UCSD-AML1 (cell line): ENCODE results near the gene CORO2B.

ENCODE experiments used
- DNase-seq: peaks from one replicate; lab custom pipeline; 2025; ENCODE audit not compliant: unreplicated experiment; lab: John Stamatoyannopoulos, UW

CORO2B gene

DNA sequence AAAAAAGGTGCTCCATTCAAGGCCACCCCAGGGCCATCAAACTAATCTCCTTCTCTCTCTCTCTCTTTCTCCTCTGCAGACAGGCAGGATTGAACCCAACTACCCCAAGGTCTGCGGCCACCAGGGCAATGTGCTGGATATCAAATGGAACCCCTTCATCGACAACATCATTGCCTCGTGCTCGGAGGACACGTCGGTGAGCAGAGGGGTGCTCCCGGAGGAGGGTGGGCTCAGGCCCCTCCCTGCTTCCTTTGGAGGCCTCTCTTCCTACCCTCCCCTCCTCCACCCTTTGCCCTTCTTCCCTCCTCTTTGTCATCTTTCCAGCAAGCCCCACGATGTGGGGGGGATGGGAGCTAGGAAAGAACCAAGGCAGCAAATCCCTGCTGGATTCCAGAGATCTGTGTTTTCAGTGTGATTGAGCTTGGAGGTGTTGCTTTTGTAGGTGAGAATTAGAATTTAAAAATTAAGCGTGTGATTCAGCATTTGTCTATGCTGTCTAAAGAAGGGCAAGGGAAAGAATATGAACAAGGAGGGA, 116.3 kb downstream of the CORO2B start:
- no peak for DNase-seq

DNA sequence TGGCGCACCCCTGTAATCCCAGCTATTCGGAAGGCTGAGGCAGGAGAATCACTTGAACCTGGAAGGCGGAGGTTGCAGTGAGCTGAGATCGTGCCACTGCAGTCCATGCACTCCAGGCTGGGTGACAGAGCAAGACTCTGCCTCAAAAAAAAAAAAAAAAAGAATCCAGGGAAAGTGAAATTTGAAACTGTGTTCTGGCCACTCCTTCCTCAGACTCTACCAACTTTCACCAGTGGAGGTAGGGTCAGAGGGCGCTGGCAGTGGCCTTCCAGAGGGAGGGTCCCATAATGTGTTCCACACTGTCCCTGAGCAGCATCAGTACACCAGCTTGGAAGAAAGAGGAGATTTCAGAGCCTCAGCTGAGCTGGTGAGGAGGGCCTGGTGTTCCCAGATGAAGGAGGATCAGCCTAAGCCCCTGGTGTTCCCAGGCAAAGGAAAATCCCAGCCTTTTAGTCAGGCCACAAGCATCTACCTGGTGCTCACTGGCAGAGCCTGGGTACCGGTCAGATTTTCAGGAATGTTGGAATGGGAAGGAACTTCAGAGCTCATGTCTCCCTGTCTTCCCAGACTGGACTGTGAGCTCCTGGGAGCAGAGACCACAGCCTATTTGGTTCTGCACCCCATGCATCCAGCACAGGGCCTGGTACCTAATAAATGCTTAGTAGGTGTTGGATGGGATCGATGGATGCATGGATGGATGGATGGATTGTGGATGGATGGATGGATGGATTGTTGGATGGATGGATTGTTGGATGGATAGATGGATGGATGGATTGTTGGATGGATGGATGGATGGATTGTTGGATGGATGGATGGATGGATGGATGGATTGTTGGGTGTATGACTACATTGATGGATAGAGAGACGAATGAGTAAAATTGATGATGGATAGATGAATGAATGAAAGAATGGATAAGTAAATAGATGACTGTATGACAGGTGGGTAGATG, 117.9 kb downstream of the CORO2B start:
- no peak for DNase-seq

DNA sequence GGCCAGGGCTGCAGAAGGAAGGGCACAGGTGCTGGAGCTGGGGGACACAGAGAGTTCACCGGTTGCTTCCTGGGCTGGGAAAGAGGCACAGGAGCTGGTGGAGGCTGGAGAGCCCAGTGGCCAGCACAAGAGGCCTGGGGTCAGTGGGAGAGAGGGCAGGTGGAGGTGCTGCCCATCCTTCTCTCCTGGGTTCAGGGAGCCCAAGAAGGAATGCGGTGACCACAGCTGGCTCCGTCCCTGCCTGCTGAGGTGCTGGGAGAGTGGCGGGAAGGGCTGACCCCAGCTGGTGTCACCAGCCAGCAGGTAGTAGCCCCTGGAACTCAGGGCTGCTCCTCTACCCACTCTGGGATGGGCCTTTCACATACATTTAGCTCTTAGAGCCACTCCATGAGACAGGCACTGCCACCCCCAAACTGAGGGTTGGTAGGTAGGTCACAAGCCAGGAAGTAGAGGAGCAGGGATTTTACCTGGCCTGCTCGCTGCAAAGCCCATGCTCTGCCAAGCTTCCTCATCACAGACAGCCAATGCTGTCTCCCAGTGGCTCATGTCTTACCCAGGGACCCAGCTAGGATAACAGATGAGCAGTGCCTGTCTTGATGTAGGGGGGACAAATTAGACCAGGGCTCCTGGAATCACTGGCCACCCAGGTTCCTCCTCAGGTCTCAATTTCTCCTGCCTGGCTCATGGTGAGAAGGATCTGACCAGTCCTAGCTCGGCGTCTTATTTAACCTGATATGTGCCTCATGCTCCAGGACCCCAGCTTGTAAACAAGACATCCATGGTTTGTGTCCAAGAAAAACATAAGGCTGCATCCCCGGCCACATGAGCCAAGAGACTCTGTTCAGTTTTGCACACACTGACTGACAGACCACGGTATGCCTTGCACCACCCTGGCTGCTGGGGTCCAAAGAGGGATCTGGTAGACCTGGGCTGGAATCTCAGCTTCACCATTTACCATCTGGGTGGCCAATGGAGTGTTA, 119.2 kb downstream of the CORO2B start:
- DNase-seq: no peak

DNA sequence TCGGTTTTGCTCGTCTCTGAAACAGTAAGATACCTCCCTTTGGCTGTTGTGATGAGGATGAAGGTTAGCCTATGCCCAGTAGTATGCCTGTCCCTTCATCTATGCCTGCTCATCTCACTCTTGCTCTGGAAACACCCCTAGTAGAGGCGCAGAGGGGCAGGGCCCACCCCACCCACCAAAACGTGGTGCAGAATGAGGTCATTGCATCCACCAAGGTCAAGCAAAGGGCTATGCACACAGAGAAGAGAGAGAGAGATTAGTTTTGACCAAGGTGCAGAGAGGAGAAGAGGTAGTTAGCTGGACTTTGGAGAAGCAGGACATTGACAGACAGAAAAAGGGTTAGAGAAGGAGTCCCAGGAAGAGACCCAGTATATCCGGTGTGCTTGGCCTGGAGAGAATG, 119.9 kb downstream of the CORO2B start:
- DNase-seq: no peak

DNA sequence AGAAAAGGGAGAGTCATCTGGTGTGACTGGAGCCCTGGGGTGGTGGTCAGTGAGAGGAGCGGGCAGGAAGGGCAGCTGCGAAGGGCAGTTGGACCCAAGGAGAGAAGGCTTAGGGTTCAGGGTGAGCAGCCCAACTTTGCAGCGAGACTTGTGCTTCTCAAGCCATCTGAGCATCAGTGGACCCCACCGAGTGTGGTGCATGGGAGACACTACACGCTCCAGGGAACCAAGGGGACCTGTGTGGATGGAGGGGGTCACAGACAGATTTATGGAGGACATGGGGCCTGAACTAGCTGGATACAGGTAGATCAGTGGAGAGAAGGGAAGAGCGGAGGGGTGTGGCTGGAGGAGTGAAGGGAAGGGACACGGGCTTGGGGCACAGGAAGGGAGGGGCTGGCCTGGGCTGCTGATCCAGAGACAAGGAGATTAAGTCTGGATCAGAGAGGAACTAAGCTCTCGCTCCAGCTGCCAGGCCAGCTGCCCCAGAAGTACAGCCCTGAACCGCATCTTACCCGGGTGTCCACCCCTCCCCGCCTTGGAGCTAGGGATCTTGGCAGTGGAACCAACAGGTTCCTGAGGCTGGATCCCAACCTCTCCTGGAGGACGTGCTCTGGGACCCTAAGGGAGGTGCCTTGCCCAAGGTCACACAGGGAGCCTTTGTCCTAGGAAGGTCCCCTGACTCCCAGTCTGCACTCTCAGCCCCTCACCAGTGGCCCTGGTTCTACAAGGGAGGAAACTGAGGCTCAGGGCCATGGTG, 120.5 kb downstream of the CORO2B start:
- DNase-seq: no peak

DNA sequence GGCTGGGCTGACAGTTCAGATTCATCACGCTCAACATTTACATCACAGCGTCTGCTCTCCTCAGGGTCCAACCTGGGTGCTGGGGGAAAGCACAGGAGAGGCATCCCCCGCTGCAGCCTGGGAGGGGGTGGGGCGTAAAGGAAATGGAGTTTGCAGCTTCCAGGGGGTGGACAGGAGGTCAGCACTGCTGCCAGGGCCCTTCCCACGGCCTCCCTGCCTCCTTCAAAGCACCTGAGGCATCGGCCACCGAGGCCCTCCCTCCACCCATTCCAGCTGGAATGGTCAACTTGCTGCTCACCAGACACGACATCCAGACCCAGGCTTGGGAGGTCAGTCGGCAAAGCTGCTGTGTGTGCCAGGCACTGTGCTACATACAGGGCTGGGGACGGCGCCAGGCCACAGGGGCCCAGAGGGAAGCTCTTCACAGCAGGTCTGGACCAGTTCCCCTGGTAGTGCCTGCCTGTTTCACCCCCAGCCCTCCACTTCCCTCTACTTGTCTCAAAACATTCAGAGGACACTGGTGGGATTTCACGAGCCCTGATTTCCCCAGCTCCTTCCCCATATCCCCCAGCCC, 121.2 kb downstream of the CORO2B start:
- DNase-seq: no peak

DNA sequence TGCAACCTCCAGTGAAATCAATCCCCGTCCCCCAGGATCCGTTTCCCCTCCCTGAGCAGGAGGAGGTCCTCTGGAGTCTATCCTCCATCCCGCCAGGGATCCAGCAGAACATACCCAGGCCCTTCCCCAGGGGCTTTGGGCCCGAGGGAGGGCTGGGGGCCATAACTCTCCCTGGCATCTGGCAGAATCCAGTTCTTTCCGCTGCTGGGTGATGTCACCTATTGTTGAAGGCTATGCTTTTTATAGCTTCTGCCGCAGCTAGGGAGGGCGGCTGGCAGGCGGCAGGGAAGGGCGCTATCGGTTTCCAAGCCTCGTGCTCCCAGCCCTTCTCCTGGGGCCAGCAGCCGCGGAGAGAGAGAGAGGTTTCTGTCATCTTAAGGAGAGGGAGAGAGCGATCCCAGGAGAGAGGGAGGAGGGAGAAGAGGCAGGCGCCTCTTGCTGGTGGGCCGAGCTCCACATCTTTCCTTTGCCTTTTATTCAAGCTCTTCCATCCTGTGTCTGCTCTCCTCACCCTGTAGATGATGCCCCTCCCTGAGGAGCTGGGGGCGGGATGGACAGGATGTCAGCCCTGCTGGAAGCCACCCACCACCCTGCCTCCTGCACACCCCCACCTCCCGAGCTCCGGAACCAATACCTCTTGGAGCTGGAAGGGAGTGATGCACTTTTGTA, 121.8 kb downstream of the CORO2B start:
- no peak for DNase-seq

DNA sequence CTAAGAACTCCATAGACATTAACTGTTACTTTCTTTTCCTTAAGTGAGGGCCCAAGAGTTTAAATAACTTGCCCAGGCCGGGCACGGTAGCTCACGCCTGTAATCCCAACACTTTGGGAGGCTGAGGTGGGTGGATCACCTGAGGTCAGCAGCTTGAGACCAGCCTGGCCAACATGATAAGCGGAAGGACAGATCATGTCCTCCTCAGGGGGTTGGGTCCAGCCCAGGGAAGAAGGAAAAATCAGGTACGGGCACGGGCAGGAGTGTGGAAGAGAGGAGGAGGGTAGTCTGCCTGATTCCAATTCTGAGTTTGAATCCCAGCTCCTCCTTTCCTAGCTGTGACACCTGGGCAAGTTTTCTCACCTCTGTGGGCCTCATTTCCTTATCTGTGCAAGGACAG, 123.1 kb downstream of the CORO2B start:
- DNase-seq: no peak

DNA sequence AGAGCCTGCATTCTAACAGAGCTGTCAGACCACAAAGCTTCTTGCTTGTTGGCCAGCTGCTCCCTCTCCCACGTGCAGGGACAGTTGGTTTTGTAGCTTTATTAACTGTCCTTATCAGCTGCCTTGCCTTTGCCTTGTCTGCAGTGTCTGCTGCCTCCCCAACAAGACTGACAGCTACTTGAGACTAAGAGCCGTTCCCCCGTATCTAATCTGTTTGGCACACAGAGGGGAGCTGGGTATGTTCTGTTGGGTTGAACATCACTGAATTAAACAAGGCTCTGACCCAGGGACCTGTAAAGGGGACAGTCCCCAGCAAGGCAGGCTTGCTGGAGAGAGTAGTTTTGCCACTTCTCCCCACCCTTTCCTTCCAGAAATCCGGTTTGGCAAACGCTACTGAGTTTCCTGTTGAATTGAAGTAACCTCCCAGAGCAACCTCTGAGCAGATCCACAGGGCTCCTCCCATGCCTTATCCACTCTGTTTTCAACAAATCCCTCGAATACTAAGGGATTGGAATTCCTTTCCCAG, 125.8 kb downstream of the CORO2B start:
- DNase-seq: no peak

DNA sequence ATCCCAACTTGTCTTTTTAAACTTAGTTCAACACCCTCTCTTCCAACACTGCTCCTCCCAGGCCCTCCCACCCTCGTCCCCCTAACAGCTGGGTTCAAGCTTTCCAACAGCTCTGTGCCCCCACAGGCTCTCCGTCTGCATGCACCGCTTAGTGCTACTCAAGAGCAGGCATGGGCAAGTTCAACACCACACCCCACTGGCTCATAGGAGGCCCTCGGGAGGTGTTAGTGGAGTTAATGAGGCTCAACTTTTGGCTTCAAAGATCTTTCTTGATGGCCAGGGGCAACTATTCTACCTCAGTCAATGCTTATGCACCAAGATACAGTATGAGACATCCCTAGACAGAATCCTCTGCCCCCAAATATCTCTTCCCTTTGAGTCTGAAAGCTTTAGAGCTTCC, 127.5 kb downstream of the CORO2B start:
- no peak for DNase-seq

DNA sequence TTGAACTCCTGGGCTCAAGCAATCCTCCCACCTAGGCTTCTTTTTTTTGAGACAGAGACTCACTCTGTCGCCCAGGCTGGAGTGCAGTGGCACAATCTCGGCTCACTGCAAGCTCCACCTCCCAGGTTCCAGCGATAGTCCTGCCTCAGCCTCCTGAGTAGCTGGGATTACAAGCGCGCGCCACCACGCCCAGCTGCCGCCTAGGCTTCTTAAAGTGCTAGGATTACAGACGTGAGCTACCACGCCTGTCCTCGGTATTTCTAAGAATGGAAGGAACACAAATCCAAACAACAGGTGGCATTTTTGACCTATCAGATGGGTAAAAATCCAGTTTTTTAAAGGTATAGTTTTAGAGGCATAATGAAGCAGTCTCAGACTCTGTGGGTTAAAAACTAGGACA, 128.1 kb downstream of the CORO2B start:
- no peak for DNase-seq

DNA sequence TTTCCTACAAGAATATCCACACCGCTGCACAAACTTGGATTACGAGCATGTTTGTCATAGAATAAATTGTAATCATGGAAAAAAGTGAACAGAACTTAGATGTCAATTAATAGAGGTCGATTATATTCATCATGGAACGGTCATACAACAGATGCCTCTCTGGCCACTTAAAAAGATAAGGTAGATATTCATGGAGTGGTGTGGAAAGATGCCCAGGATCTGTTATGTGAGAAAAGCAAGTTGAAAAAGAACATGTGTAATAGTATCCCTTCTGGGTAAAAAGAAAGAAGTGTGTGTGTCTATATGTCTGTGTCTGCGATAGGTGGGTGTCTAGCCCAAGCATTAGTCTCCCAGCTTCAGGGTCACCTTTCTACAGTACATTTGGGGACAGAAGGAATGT, 128.6 kb downstream of the CORO2B start:
- no peak for DNase-seq

DNA sequence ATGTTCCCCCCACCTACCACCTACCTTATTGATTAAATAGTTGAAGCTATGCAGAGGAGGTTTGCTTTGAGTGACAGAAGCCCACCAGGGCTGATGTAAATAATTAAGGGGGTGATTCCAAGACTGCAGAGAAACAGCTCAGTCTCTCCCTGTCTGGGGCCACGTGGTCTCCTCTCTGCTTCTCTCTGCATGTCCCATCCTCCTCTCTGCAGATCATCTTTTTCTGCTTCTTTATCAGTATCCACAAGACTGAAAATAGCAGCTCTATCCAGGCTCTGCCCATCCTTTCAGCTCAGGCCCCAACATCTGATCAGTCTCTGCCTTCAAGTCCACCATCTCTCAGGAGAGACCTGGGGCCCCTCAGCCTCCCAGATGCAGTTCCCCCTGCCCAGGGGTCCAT, 131.1 kb downstream of the CORO2B start:
- DNase-seq: no peak

DNA sequence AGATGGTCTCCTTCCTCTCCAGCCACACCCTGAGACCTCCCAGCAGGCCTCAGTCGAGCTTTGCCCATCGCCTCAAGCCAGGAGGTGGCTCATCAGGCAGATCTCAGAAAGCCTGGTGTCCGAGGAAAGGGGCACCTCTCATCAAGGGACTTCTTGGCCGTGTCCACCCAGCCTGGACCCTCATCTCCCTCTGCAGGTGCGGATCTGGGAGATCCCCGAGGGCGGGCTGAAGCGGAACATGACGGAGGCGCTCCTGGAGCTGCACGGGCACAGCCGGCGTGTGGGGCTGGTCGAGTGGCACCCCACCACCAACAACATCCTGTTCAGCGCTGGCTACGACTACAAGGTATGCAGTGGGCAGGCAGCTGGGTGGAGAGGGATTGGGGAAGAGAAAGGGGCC, 131.7 kb downstream of the CORO2B start:
- DNase-seq: no peak

DNA sequence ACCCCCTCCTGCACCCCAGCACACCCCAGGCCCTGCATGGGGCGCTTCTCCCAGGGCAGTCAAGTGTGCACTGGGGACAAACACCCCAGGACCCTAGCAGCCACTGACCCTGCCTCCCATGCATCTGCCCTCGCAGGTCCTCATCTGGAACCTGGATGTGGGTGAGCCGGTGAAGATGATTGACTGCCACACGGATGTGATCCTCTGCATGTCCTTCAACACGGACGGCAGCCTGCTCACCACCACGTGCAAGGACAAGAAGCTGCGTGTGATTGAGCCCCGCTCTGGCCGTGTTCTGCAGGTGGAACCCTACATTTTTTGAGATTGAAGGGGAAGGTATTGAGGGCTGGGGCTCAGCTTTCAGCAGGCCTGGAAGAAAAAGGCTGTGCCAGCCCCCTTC, 132.6 kb downstream of the CORO2B start:
- DNase-seq: no peak

DNA sequence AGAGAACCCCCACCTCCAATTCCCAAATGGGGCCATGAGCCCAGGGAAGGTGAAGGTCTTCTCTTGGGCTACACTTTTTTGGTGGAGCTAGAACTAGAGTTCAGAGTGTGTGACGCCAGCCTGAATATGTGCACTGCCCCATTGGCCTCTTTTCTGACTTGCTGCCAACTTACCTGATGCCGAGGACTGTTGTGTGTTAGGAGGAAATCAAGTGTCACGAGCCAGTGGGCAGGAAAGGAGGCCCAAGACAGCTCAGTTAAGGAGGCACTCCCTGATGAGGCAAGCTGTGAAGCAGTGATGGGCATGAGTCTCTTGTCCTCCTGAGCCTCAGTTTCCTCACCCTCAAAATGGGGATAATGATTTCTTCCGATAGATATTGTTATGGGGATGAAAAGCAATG, 134.1 kb downstream of the CORO2B start:
- no peak for DNase-seq

DNA sequence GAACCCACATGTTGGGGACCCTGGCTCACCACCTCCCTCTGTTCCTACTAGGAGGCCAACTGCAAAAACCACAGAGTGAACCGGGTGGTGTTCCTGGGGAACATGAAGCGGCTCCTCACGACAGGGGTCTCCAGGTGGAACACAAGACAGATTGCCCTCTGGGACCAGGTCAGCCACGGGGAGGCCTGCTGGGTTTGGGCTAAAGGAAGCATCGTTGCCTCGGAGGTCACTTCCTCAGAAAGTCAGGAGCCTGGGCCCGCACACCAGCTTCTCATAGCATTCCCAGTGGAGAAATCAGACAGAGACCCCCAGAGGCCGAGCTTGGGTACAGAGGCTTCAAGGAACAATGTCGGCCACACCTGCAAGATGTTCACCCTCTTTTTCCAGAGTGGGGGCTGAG, 135.1 kb downstream of the CORO2B start:
- no peak for DNase-seq

DNA sequence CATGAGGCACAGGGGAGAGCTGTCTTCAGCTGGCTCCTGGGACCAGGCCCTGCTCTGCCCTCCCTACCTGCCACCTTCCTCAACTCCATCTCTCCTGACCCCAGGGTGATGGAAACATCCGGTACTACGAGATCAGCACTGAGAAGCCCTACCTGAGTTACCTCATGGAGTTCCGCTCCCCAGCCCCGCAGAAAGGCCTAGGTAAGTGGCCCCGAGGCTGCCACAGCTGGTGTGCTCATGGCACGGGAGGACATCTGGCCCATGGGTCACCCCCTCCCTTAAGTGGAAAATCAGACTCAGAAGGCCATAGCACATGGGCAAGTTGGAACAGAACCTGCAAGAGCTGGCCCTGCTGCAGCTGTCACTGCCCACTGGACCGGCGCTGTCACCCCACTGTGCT, 136.3 kb downstream of the CORO2B start:
- no peak for DNase-seq

DNA sequence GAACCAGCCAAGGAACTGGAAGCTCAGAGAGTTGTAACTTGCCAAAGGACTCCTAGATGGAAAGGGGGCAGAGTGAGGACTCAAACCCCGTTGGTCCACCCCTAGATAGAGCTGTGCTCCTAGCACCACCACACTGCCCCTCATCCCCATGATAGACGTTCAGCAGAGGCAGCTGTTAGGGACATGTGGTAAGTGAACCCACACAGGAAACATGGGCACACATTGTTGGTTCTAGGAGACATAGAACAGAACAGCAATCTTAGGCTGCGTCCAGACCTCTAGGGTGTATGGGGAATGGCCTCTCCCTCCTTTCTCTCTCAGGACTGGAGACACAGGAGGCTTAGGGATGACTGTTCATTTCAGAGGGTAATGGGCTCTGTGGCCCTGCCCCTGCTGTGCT, 139.2 kb downstream of the CORO2B start:
- no peak for DNase-seq

DNA sequence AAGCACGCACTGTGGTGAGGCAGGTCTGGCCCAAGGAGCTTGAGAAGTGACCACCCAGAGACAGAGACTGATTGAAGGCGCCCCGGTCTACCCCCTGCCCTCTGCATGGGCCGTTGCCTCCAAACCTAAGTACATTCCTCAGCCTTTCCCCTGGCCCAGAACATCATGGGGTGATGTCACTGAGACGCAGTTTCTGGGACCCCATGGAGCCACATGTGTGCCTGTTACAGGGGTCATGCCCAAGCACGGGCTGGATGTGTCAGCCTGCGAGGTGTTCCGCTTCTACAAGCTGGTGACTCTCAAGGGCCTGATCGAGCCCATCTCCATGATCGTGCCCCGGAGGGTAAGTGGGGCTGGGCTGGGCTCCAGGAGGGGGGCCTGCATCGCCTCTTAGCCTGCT, 139.7 kb downstream of the CORO2B start:
- no peak for DNase-seq
